HepG2 (cell line): ENCODE measurements around the gene HPS3. TPM values are rescaled to one million over a fixed set of nuclear protein-coding genes. Genes with fewer than 3 reads are reported as not detected.

Source experiments
- ARID2 ChIP-seq: sonication (generic); formaldehyde crosslinking; IDR thresholded peaks from 2 replicates; pipeline ENCODE4 v1.8.1; 2022; ENCODE audit warnings: mild to moderate bottlenecking, missing genetic modification reagents, borderline replicate concordance
- ATF3 ChIP-seq: sonication (generic); formaldehyde crosslinking; IDR thresholded peaks from 2 replicates; pipeline ENCODE4 v1.4.0; 2020; ENCODE audit warnings: missing genetic modification reagents
- CEBPZ ChIP-seq: IDR thresholded peaks from 2 replicates; pipeline ENCODE4 v1.6.1; 2012; ENCODE audit warnings: low read length, improper control_type of control experiment
- DZIP1 ChIP-seq: sonication (generic); formaldehyde crosslinking; IDR thresholded peaks from 2 replicates; pipeline ENCODE4 v1.5.0; 2020; ENCODE audit warnings: mild to moderate bottlenecking, missing genetic modification reagents
- ESRRA ChIP-seq: sonication (generic); formaldehyde crosslinking; IDR thresholded peaks from 2 replicates; pipeline ENCODE4 v1.5.1; 2020; ENCODE audit warnings: mild to moderate bottlenecking, low read depth, missing genetic modification reagents
- HOXA5 ChIP-seq: sonication (generic); formaldehyde crosslinking; IDR thresholded peaks from 2 replicates; pipeline ENCODE4 v1.4.0; 2020; ENCODE audit warnings: missing genetic modification reagents
- MED8 ChIP-seq: sonication (generic); formaldehyde crosslinking; IDR thresholded peaks from 2 replicates; pipeline ENCODE4 v1.8.1; 2023; ENCODE audit warnings: mild to moderate bottlenecking, missing genetic modification reagents; ENCODE audit not compliant: insufficient replicate concordance
- NBN ChIP-seq: fragments of 450-650 bp; conservative IDR thresholded peaks from 2 replicates; pipeline ENCODE4 v1.6.1; 2017
- NR0B2 ChIP-seq: sonication (generic); formaldehyde crosslinking; IDR thresholded peaks from 2 replicates; pipeline ENCODE4 v1.4.0; 2020; ENCODE audit warnings: mild to moderate bottlenecking, missing genetic modification reagents
- PBX3 ChIP-seq: sonication (generic); formaldehyde crosslinking; IDR thresholded peaks from 2 replicates; pipeline ENCODE4 v1.8.1; 2023; ENCODE audit warnings: missing genetic modification reagents, inconsistent platforms, borderline replicate concordance
- PHF20 ChIP-seq: sonication (generic); formaldehyde crosslinking; IDR thresholded peaks from 2 replicates; pipeline ENCODE4 v1.5.0; 2020; ENCODE audit warnings: mild to moderate bottlenecking, missing genetic modification reagents
- RBM22 ChIP-seq: fragments of 200-400 bp; formaldehyde crosslinking; optimal IDR thresholded peaks from 2 replicates; pipeline ENCODE3; 2017; ENCODE audit warnings: mild to moderate bottlenecking, low read length, moderate library complexity
- REPIN1 ChIP-seq: sonication (generic); formaldehyde crosslinking; IDR thresholded peaks from 2 replicates; pipeline ENCODE4 v1.8.0; 2022; ENCODE audit warnings: missing genetic modification reagents, low read depth, mild to moderate bottlenecking, borderline replicate concordance
- SMARCC2 ChIP-seq: fragments of 450-650 bp; IDR thresholded peaks from 2 replicates; pipeline ENCODE4 v1.6.1; 2017; ENCODE audit warnings: antibody characterized with exemption, mild to moderate bottlenecking
- SSRP1 ChIP-seq: IDR thresholded peaks from 2 replicates; pipeline ENCODE4 v1.6.1; 2016; ENCODE audit warnings: control low read depth
- TAF1 ChIP-seq: sonication (generic); formaldehyde crosslinking; IDR thresholded peaks from 2 replicates; pipeline ENCODE4 v1.4.0; 2020; ENCODE audit warnings: missing genetic modification reagents
- TCF12 ChIP-seq, 2 experiments: fragments of 450-650 bp in 1 of 2; sonication (generic) in 1 of 2; formaldehyde crosslinking in 1 of 2; IDR thresholded peaks; 2 replicates each; pipeline versions ENCODE4 v1.6.1 to v1.8.0; 2017 to 2022; ENCODE audit warnings: antibody characterized with exemption in 1 of 2, mild to moderate bottlenecking in 1 of 2, missing genetic modification reagents in 1 of 2, moderate library complexity in 1 of 2
- ZMYM4 ChIP-seq: sonication (generic); formaldehyde crosslinking; IDR thresholded peaks from 2 replicates; pipeline ENCODE4 v1.8.1; 2023; ENCODE audit warnings: mild to moderate bottlenecking, missing genetic modification reagents
- ZNF337 ChIP-seq: sonication (generic); formaldehyde crosslinking; IDR thresholded peaks from 2 replicates; pipeline ENCODE4 v1.5.1; 2020; ENCODE audit warnings: missing genetic modification reagents, low read depth, mild to moderate bottlenecking, borderline replicate concordance
- ZNF557 ChIP-seq: sonication (generic); formaldehyde crosslinking; IDR thresholded peaks from 2 replicates; pipeline ENCODE4 v1.4.0; 2020; ENCODE audit warnings: missing genetic modification reagents
- ZNF629 ChIP-seq: sonication (generic); formaldehyde crosslinking; conservative IDR thresholded peaks from 2 replicates; pipeline ENCODE4 v1.5.0; 2020; ENCODE audit warnings: missing genetic modification reagents
- polyA plus RNA-seq, 8 experiments: library from polyadenylated mRNA; depleted of rRNA in 3 of 8; stranded (reverse) in 7 of 8; unstranded in 1 of 8; fragments of >200 nt; fragmentation: Illumina TruSeq in 4 of 8; extraction: Trizol in 4 of 8; gene quantifications; 2 replicates each; pipeline versions ENCODE4 v1.2.1 to v1.2.3, GENCODE V29; 2011 to 2016; ENCODE audit warnings: low read depth in 4 of 8, missing spikeins in 1 of 8, mixed read lengths in 1 of 8; ENCODE audit not compliant: insufficient read depth in 1 of 8
- total RNA-seq, 5 experiments: library from RNA; depleted of rRNA; stranded (reverse); fragments of >200 nt; fragmentation: Illumina TruSeq; extraction: Trizol; gene quantifications; 2 replicates each; pipeline ENCODE4 v1.2.3, GENCODE V29; 2016; ENCODE audit warnings: low read depth in 1 of 5

The HPS3 gene
- total and polyA plus RNA-seq, 2 of the 13 experiments (the other 11 are each of a cell fraction or from before 2014, with no cell fraction given), result 9.5 to 18.9 TPM

- TF ChIP-seq NR0B2 (CRISPR knock-in tag) (no peak), ZNF629 (CRISPR knock-in tag) (no peak), MED8 (CRISPR knock-in tag) (peak; percentile 80), TAF1 (no peak), ARID2 (no peak), RBM22 (no peak), HOXA5 (CRISPR knock-in tag) (peak; percentile 73; the same call in 1 of the 2 replicates), TCF12 (IDR thresholded peaks at IDR 0.05) (no peak), TCF12 (CRISPR knock-in tag; IDR thresholded peaks at IDR 0.05) (peak; percentile 52; the same call in 1 of the 2 replicates), NBN (no peak), SMARCC2 (0 out of 2 replicates have a peak, but pooled peaks have one; percentile 35), SSRP1 (CRISPR knock-in tag) (peak; percentile 33; the same call in 1 of the 2 replicates), ATF3 (CRISPR knock-in tag) (peak; percentile 20; the same call in 1 of the 2 replicates), REPIN1 (0 out of 2 replicates have a peak, but pooled peaks have one; percentile 57), PHF20 (CRISPR knock-in tag) (no peak), ESRRA (CRISPR knock-in tag) (0 out of 2 replicates have a peak, but pooled peaks have one; percentile 52), PBX3 (no peak), DZIP1 (CRISPR knock-in tag) (no peak), ZMYM4 (CRISPR knock-in tag) (0 out of 2 replicates have a peak, but pooled peaks have one; percentile 47), ZNF557 (CRISPR knock-in tag) (no peak), CEBPZ (no peak), ZNF337 (CRISPR knock-in tag) (no peak)
These were observed 85.3 kb downstream of the HPS3 start (continued) for GRCh38 chr3:149214702-149215101.
